NOMO-1 (cell line): ENCODE results near the gene RPS3A.
"Not testable (repeated sequence)": the region's sequence is repeated elsewhere in the genome, so short reads cannot be mapped to it uniquely, and the experiment has no call there.

Source experiments
- DNase-seq, 2 experiments: peaks; one replicate each; lab custom pipeline; 2025; ENCODE audit not compliant: unreplicated experiment in 2 of 2; lab: John Stamatoyannopoulos, UW

Gene RPS3A

DNA sequence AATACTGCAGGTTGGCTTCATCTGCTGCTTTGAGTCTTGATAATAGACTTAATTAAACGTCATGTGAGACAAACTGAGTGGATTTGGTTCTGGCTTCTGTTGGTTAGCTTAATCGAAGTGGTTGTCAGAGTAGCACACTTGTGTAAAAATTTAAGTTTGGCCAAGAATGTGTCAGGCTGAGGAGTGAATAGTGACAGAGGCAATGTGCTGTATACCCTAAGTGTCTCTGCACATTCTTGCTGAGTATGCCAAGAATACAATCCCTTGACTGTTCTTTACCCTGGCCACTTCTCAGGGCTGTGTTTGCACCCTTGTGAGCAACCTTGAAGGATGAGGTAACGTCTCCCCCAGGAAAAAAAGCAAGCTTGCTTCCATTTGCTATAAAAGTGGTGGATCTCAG is 14.9 kb downstream of the RPS3A start:
- no peak for DNase-seq

DNA sequence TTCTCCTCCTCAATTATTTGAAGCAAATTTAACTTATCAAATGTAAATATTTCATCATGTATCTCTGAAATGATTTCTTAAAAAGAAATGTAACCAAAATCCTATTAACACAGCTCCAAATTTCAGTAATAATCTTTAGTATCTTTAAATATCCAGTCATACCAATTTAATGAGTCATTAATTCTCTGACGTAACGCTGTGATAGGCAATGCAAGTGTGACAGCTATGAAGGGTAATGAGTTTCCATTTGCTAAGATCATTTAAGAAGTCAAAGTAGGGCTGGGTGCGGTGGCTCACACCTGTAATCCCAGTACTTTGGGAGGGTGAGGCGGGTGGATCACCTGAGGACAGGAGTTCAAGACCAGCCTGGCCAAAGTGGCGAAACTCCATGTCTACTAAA is 15.6 kb downstream of the RPS3A start:
- DNase-seq: no peak

DNA sequence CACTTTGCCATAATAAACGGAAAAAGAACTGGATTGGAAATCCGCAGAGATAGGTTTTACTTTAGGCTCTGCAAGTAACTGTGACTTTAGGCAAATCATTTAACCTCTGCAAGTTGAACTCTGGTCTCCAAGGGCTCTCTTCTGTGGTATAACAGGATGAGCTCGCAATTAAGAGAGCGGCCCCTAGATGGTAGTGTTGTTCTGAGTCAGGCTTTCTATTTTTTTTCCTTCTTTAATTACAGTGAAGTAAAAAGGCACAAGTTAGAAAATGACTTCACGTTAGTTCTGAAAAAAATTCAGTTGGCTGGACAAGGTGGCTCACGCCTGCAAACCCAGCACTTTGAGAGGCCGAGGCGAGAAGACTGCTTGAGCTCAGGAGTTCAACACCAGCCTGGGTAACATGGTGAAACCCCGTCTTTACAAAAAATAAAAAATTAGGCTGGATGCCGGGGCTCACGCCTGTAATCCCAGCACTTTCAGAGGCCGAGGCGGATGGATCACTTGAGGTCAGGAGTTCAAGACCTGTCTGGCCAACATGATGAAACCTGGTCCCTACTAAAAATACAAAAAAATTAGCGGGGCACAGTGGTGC is 18.0 kb downstream of the RPS3A start:
- DNase-seq: peak; percentile 52 to 73

DNA sequence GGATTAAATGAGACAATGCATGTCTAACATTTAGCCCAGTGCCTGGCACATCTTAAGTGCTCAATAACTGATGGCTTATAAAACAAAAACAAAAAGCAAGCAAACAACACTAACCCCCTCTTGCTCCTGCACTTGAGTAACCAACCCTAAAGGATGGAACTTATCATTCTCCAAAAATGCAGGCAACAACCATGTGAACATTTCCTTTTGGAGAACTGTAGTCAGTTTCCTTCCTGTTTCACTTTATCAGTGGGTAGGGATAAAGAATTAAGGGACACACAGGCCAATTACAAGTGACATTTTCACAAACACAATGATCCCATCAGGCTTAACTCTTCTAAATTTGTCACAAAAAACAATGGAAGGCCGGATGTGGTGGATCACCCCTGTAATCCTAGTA is 30.4 kb downstream of the RPS3A start:
- DNase-seq: no peak

DNA sequence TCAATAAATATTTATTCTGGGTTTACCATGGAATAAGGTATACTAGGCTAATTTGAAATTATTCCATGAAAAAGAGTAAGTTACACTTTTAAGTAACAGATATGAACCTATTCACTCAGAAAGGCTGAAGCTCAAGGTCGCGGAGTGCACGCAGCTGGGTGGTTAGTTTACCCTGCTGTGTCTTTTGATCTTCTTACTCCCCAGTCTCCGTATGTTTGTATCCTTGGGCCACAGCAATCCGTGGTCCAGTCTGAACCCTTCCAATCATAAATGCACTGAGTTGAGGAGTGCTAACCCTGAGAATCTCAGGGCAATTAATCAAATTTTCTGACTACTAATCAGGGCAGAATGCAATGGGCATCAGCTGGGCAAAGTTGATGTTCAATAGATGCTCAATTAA is 33.9 kb downstream of the RPS3A start:
- no peak for DNase-seq

DNA sequence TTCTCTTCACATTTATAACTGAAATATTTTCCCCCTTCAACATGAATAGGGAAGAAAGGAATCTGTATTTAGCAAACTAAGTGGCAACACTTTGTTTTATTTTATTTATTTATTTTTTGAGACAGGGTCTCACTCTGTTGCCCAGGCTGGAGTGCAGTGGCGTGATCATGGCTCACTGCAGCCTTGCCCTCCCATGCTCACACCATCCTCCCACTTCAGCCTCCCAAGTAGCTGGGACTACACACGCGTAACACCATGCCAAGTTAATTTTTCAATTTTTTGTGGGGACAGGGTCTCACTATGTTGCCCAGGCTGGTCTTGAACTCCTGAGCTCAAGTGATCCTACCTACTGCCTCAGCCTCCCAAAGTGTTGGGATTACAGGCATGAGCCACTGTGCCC is 36.6 kb downstream of the RPS3A start:
- DNase-seq: not testable (repeated sequence)

DNA sequence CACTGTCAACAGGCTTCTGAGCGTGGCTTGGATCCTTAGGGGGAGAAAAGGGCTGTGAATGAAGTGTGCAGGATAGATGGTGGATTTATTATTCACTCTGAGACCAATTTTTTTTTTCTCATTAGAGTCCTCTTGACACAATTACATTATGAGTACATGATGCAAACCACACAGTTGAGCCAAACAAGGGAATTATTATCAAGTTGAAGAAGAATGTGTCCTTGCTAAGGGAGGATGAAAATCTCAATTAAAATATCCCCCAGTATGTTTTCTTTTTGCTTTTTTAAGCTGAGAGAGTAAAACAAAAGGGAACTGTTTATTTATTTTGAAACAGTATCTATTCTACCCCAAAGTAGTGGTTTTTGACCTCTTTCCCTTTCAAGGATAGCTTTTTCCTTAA is 40.4 kb downstream of the RPS3A start:
- no peak for DNase-seq

DNA sequence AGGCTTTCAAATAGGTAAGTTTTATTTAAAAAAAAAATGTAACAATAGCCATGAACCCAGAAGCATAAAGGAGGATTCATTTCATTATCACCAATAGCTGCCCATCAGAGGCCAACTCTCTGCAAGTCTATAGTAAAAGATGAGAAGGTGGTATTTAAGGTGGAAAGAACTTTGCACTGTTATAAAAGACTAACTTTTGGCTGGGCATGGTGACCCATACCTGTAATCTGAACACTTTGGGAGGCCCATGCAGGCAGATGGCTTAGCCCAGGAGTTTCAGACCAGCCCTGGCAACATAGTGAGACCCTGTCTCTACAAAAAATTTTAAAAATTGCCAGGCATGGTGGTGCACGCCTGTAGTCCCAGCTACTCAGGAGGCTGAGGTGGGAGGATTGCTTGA is 43.3 kb downstream of the RPS3A start:
- no peak for DNase-seq

DNA sequence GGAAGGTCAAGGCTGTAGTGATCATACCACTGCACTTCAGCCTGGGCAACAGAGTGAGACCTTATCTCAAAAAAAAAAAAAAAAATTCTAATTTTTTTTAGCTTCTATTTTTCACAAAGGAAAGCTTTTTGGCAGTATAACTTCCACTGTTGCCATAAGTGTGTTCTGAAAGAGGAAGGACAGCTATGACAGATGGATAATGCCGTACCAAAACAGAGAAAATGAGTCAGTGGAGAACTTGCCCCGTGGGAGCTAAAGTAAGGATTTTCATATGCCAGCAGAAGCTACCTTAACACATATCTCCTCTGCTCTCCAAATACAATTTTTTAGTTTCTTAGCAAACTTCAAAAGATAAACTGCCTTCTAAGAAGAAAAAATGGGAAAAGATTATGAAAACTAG is 43.7 kb downstream of the RPS3A start:
- DNase-seq: peak in 1 of 2 experiments; percentile 20

DNA sequence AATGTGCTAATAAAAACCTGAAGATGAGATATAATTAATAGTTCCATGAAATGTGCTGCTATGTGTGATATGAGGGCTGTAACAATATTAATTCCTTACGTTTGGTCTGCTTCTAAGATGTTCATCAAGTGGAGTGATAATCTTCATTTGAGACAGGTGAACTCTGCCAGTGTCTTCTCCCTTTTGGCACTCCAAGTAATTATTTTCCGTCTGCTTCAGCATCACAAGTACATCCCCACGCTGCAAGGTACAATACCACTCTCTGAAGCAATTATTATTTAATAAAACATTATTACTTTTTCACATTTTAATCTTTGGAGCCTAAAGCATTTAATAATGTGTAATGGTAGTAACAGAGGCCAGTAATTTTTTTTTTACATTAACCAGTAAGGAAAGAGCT is 44.4 kb downstream of the RPS3A start:
- no peak for DNase-seq

DNA sequence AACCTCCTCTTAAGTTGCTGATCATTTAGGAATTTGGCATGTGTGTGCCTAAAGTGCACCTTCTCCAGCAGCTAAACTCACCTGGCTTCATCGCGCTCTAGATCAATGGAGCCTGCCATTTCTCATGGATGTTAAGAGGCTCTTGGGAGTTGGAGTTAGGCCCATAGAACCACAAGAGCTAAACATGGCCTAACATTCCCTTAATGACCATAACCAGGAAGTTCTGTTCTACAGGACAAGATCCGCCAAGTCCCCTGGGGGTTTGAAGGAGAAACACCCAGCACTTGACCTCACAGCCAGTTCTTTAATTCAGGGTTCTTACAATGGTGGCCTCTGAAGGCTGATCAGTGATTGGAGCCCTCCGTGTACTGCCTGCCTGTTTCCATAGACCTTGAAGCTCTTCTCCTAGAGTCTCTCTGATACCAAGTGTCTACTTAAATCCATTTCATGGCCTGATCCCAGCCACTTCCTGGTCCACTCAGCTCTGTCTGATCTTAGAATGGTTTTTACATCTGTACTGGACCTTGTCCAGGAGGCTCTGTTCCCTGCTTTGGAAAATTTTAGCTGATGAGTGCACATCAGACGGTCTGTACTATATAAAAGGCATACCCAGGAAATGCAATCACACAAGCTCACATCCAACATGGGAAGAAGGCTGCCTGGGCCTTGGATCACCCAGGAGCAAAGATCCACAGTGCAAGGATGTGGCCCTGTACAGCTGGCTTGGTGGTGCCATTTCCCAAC is 45.1 kb downstream of the RPS3A start:
- DNase-seq: no peak

DNA sequence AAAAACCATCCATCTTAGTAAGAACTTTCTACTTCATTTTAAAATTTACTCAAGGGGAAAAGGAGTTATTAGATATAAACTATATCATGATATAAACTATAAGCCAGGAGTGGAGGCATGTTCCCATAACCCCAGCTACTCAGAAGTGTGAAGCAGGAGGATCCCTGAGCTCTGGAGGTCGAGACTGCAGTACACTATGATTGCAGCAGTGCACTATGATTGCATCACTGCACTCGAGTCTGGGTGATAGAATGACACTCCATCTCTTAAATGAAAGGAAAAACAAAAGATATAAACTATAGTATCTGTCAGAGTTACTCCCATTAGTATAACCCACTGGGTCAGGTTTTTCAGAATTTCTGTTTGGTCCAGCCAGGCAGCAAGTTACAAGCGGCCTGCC is 47.6 kb downstream of the RPS3A start:
- no peak for DNase-seq

DNA sequence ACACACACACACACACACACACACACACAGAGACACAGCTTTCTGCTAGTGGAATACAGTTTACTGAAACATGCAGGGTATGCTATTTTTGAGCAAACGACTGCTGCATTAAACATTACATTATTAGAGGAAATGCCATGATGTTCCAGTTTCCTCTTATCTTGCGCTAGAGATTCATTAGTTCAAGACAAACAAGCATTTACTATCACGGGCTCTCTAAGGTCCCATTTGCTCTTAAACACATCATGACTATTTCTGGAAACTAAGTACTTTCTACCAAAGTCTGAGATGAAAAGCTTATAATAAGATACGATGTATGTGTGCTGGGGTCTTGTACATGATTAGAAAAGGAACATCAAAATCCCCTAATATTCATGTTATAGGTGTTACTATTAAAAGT is 48.8 kb downstream of the RPS3A start:
- DNase-seq: no peak

DNA sequence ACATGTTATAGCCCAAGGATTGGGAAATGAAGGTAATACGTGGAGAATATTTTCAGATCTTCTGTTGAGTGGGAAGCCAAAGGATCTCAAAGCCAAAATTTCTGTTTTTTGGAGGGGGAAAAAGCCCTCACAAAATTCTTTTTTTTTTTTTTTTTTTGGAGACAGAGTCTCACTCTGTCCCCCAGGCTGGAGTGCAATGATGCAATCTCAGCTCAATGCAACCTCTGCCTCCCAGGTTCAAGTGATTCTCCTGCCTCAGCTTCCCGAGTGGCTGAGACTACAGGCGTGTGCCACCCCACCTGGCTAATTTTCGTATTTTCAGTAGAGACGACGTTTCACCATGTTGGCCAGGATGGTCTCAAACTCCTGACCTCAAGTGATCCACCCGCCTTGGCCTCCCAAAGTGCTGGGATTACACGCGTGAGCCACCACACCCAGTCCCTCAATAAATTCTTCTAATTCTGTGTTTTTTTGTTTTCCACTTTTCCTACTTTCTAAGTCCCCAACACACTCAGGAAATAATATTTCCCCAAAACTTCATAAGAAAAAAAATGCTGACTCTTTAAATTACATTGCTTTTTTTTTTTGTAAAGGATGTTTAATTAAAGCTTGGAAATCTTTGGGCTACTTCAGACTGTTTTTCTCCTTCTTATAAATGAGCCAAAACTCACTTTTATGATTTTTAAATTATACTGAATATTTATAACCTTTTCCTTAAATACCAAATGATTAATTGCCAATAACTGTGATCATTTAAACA is 51.6 kb downstream of the RPS3A start:
- DNase-seq: no peak

DNA sequence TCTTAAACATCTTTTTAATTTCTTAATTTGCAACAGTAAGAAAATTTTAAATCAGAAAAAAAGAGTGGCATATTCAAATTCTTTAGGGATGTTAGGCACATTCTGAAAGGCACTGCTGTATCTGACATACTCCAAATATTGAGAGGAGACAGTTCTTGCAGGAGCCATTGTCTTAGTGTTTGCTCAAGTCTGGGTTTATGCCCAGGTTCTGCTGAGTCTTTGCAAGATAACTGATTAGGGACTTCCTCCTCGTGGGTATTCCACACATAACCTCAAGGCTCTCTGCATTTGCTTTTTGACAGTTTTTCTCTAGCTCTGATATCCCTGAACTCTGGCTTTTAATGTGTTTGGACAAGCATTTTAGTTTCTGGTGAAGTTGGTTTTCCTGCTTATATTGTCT is 52.6 kb downstream of the RPS3A start:
- no peak for DNase-seq

DNA sequence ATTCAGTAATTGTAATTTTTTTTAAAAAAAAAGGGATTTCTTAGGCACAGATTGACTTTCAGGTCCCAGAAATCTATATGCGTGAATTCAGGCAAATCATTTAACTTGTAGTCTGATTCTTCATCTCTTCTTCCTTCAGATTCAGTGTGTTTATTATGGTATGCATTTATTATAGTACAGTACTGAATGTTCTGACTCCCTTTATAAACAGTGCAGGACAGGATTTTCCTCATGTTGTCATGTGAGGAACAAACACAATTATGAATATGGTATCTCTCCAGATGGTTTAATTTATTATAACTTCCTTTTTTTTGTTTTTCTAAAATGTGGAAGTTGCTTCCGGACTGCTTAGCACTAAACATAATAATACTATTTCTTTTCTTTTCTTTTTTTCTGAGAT is 54.2 kb downstream of the RPS3A start:
- peak in 1 of 2 experiments; percentile 16 for DNase-seq
